ENCODE data around the gene BICDL2. TPM values are rescaled to one million over a fixed set of nuclear protein-coding genes. Genes with fewer than 3 reads are reported as not detected.
"Not testable (repeated sequence)": the region's sequence is repeated elsewhere in the genome, so short reads cannot be mapped to it uniquely, and the experiment has no call there.

Gene BICDL2
- total and polyA plus RNA-seq, 8 donors, result 18.4 to 693 (median 47.2) TPM

- no peaks in the 10 kb centered on the region for H3K9me3 ChIP-seq
- peaks cover 0 to 12% (median 0%) of the 10 kb centered on the region in 3 donors for H3K27me3 ChIP-seq
- H3K36me3 ChIP-seq, result no peaks in the 10 kb centered on the region
- intact Hi-C loops (cut with DNase I; ENCODE audit: low total_unique reads), result no loop called here
- peaks cover 0 to 17% (median 8%) of the 10 kb centered on the region in 4 donors for H3K4me1 ChIP-seq
- 25 to 39% (median 36%) methylated on average over 8 to 10 of the region's 10 CpGs for WGBS, 5 donors
- no peak for TF ChIP-seq CTCF (IDR thresholded peaks at IDR 0.05)
- TF ChIP-seq POLR2AphosphoS5 (IDR thresholded peaks at IDR 0.05), result no peak
- TF ChIP-seq POLR2A (IDR thresholded peaks at IDR 0.05), result no peak
- TF ChIP-seq EP300 (IDR thresholded peaks at IDR 0.05), result no peak
- peak overlapping the region in 4 of 5 donors; percentile 37 to 61 (median 54) for H3K27ac ChIP-seq
- DNase-seq, result peak in 1 of 2 donors; percentile 34
- no peak overlapping the region for H3K4me3 ChIP-seq
These were observed 38.8 kb upstream of the BICDL2 start for GRCh38 chr16:3075523-3075915.

GRCh38 chr16:3074860-3075522, 38.2 kb upstream of the BICDL2 start:
- TF ChIP-seq POLR2AphosphoS5 (IDR thresholded peaks at IDR 0.05), result no peak
- no peak for TF ChIP-seq CTCF (IDR thresholded peaks at IDR 0.05)
- no peak for TF ChIP-seq EP300 (IDR thresholded peaks at IDR 0.05)
- no peak for TF ChIP-seq POLR2A (IDR thresholded peaks at IDR 0.05)
- Histone ChIP-seq H3K9me3 (no peaks in the 10 kb centered on the region), H3K4me1 (peaks cover 0 to 17% (median 8%) of the 10 kb centered on the region in 4 donors), H3K36me3 (no peaks in the 10 kb centered on the region), H3K27me3 (peaks cover 0 to 12% (median 0%) of the 10 kb centered on the region in 3 donors), H3K4me3 (no peak overlapping the region), H3K27ac (peak overlapping the region; percentile 37 to 61 (median 49))
- DNase-seq, result peak; percentile 46 to 63
- intact Hi-C loops (cut with DNase I; ENCODE audit: low total_unique reads), result no loop called here
- 48 to 64% (median 55%) methylated on average over 8 to 9 of the region's 9 CpGs for WGBS, 5 donors

- DNase-seq, result no peak
- H3K4me3 ChIP-seq, result no peak overlapping the region
- 84 to 88% (median 85%) methylated on average over 7 of the region's 7 CpGs for WGBS, 5 donors
These were observed 36.7 kb upstream of the BICDL2 start for GRCh38 chr16:3073448-3073847.

GRCh38 chr16:3072576-3073263, 36.0 kb upstream of the BICDL2 start:
- 48 to 73% (median 64%) methylated on average over 5 to 14 of the region's 18 CpGs for WGBS, 5 donors
- Histone ChIP-seq H3K36me3 (peaks cover 0 to 10% (median 2%) of the 10 kb centered on the region in 4 donors), H3K27ac (peak overlapping the region in 2 of 5 donors; percentile 8 to 31), H3K4me1 (peaks cover 0 to 27% (median 10%) of the 10 kb centered on the region in 4 donors), H3K27me3 (peaks cover 0 to 12% (median 0%) of the 10 kb centered on the region in 3 donors)
- intact Hi-C loops (cut with DNase I; ENCODE audit: low total_unique reads); H3K4me3 ChIP-seq; DNase-seq; H3K9me3 ChIP-seq: not testable (repeated sequence)

More at GRCh38 chr16:3073448-3073847, 36.7 kb upstream of the BICDL2 start:
- Histone ChIP-seq H3K27ac (peak overlapping the region in 2 of 5 donors; percentile 8 to 31), H3K4me1 (peaks cover 0 to 20% (median 8%) of the 10 kb centered on the region in 4 donors), H3K36me3 (peaks cover 0 to 8% (median 2%) of the 10 kb centered on the region in 4 donors), H3K9me3 (no peaks in the 10 kb centered on the region), H3K27me3 (peaks cover 0 to 12% (median 0%) of the 10 kb centered on the region in 3 donors)
- intact Hi-C loops (cut with DNase I; ENCODE audit: low total_unique reads), result no loop called here
- no peak for TF ChIP-seq POLR2A (IDR thresholded peaks at IDR 0.05)
- TF ChIP-seq POLR2AphosphoS5 (IDR thresholded peaks at IDR 0.05), result no peak
- TF ChIP-seq EP300 (IDR thresholded peaks at IDR 0.05), result no peak
- no peak for TF ChIP-seq CTCF (IDR thresholded peaks at IDR 0.05)

GRCh38 chr16:3072148-3072547, 35.4 kb upstream of the BICDL2 start:
- H3K4me3 ChIP-seq; H3K27ac ChIP-seq; intact Hi-C loops (cut with DNase I; ENCODE audit: low total_unique reads); H3K9me3 ChIP-seq; DNase-seq: not testable (repeated sequence)
- H3K36me3 ChIP-seq, result peaks cover 0 to 10% (median 2%) of the 10 kb centered on the region in 4 donors
- 26 to 57% (median 42%) methylated on average over 3 to 4 of the region's 4 CpGs; no CpG with 5 or more reads in 1 of the 5 donors for WGBS, 5 donors
- peaks cover 0 to 29% (median 11%) of the 10 kb centered on the region in 4 donors for H3K4me1 ChIP-seq
- H3K27me3 ChIP-seq, result peaks cover 0 to 12% (median 0%) of the 10 kb centered on the region in 3 donors
